Cardiac muscle cell (in vitro differentiated cells and primary cell): Measurements from ENCODE around the gene ZNF134. TPM values are rescaled to one million over a fixed set of nuclear protein-coding genes. Genes with fewer than 3 reads are reported as not detected.

Experiments
- DNase-seq, 2 donors: peaks; one replicate each; pipeline versions ENCODE4 v3.0.0 to v3.0.0-alpha.2; 2010 to 2017; ENCODE audit warnings: low read depth in 1 of 2, low spot score in 1 of 2
- H3K27ac ChIP-seq: fragments of 200-600 bp; sonication (generic); 2 replicates; pipeline ENCODE4 v1.5.1; 2016
- H3K27me3 ChIP-seq: fragments of 200-600 bp; sonication (generic); 2 replicates; pipeline ENCODE4 v1.6.0; 2016; ENCODE audit warnings: control low read depth
- H3K36me3 ChIP-seq: fragments of 200-600 bp; sonication (generic); 2 replicates; pipeline ENCODE4 v1.5.1; 2016; ENCODE audit warnings: control low read depth
- H3K4me1 ChIP-seq: fragments of 200-600 bp; sonication (generic); 2 replicates; pipeline ENCODE4 v1.8.1; 2017; ENCODE audit warnings: low read depth, mild to moderate bottlenecking, mixed run types
- H3K4me3 ChIP-seq: fragments of 200-600 bp; sonication (generic); 2 replicates; pipeline ENCODE4 v1.5.1; 2016; ENCODE audit warnings: mild to moderate bottlenecking
- H3K9me3 ChIP-seq: fragments of 200-600 bp; sonication (generic); 2 replicates; pipeline ENCODE4 v1.5.1; 2017; ENCODE audit warnings: low read depth, mild to moderate bottlenecking, control low read depth
- CTCF ChIP-seq: IDR thresholded peaks from 2 replicates; pipeline ENCODE4 v1.5.1; 2012; ENCODE audit warnings: low read depth, mild to moderate bottlenecking, low read length
- polyA plus RNA-seq: library from polyadenylated mRNA; unstranded; fragments of >200 nt; fragmentation: Nextera tagmentation; extraction: Ambion mirVana; gene quantifications from 2 replicates; pipeline ENCODE4 v1.2.1, GENCODE V29; 2016
- total RNA-seq: library from RNA; depleted of rRNA; stranded (reverse); fragments of >200 nt; gene quantifications from 2 replicates; pipeline ENCODE4 v1.2.3, GENCODE V29; 2016

Gene ZNF134
- 55.0 and 76.0 TPM in 2 replicates for total RNA-seq
- polyA plus RNA-seq, result 18.6 and 27.4 TPM in 2 replicates

GRCh38 chr19:57613941-57614743 is at the start of gene ZNF134:
TSS of gene ZNF134 (plus strand) at chr19:57614242. CDS start at chr19:57619469, 5,227 bp downstream.
- H3K36me3 ChIP-seq, result peaks cover 16% of the 10 kb centered on the region
- peak; percentile 35 for TF ChIP-seq CTCF
- peak within 1 kb of the TSS; percentile 81 for H3K27ac ChIP-seq
- no peaks in the 10 kb centered on the region for H3K27me3 ChIP-seq
- H3K4me3 ChIP-seq, result peak within 1 kb of the TSS; percentile 95
- H3K4me1 ChIP-seq, result peaks cover 22% of the 10 kb centered on the region
- peaks cover 3% of the 10 kb centered on the region for H3K9me3 ChIP-seq
- DNase-seq, result peak; percentile 92 to 95

GRCh38 chr19:57566396-57567265 is 47.4 kb upstream of the ZNF134 start:
- no peaks in the 10 kb centered on the region for H3K36me3 ChIP-seq
- H3K4me3 ChIP-seq, result no peak overlapping the region
- no peaks in the 10 kb centered on the region for H3K27me3 ChIP-seq
- TF ChIP-seq CTCF, result no peak
- no peak overlapping the region for H3K27ac ChIP-seq
- H3K9me3 ChIP-seq, result no peaks in the 10 kb centered on the region
- H3K4me1 ChIP-seq, result no peaks in the 10 kb centered on the region
- peak; percentile 25 to 53 for DNase-seq

- Histone ChIP-seq H3K36me3 (peaks cover 25% of the 10 kb centered on the region), H3K9me3 (no peaks in the 10 kb centered on the region), H3K4me3 (no peak overlapping the region), H3K27ac (no peak overlapping the region), H3K27me3 (no peaks in the 10 kb centered on the region), H3K4me1 (no peaks in the 10 kb centered on the region)
- DNase-seq, result no peak
- no peak for TF ChIP-seq CTCF
Measured at GRCh38 chr19:57570707-57571106, 43.3 kb upstream of the ZNF134 start.

DNA sequence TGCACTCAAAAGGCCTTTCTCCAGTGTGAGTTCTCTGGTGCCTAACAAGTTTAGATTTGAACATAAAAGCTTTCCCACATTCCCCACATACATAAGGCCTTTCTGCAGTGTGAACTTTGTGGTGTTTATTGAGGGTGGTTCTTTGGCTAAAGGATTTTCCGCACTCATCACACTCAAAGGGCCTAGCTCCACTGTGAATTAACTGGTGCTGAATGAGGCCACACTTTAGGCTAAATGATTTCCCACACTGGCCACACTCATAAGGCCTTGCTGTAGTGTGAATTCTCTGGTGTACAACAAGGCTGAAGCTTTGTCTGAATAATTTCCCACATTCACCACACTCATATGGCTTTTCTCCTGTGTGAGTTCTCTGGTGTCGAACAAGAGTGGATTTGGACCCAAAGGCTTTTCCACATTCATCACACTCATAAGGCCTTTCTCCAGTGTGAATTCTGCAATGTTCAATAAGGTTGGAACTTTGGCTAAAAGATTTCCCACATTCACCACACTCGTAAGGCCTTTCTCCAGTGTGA is 41.6 kb upstream of the ZNF134 start:
- Histone ChIP-seq H3K9me3 (no peaks in the 10 kb centered on the region), H3K27ac (no peak overlapping the region), H3K27me3 (no peaks in the 10 kb centered on the region), H3K36me3 (peaks cover 25% of the 10 kb centered on the region), H3K4me1 (peaks cover 2% of the 10 kb centered on the region), H3K4me3 (no peak overlapping the region)
- no peak for TF ChIP-seq CTCF
- DNase-seq, result no peak

- no peak for TF ChIP-seq CTCF
- Histone ChIP-seq H3K4me1 (peaks cover 8% of the 10 kb centered on the region), H3K9me3 (no peaks in the 10 kb centered on the region), H3K27me3 (no peaks in the 10 kb centered on the region), H3K36me3 (peaks cover 25% of the 10 kb centered on the region), H3K4me3 (no peak overlapping the region), H3K27ac (no peak overlapping the region)
- DNase-seq, result no peak
Measured at GRCh38 chr19:57576661-57577060, 37.4 kb upstream of the ZNF134 start.
